HFFc6 (cell line): Measurements from ENCODE around the gene MAPK12. TPM values are rescaled to one million over a fixed set of nuclear protein-coding genes. Genes with fewer than 3 reads are reported as not detected.

Experiments used
- DNase-seq: peaks from one replicate; pipeline ENCODE4 v3.0.0-alpha.2; 2018
- H3K27ac Mint-ChIP-seq: 2 replicates; pipeline ENCODE4 v1.8.0; 2020; ENCODE audit warnings: mild to moderate bottlenecking, mixed read lengths
- H3K27me3 Mint-ChIP-seq: 2 replicates; pipeline ENCODE4 v1.8.0; 2021; ENCODE audit warnings: mild to moderate bottlenecking, moderate library complexity, mixed read lengths; ENCODE audit not compliant: insufficient read depth
- H3K36me3 Mint-ChIP-seq: 2 replicates; pipeline ENCODE4 v1.8.0; 2021; ENCODE audit warnings: low read depth, mixed read lengths
- H3K4me1 Mint-ChIP-seq: 2 replicates; pipeline ENCODE4 v1.8.0; 2020; ENCODE audit warnings: low read depth, mixed read lengths
- H3K4me3 Mint-ChIP-seq: 2 replicates; pipeline ENCODE4 v1.8.0; 2020; ENCODE audit warnings: mild to moderate bottlenecking, moderate library complexity, mixed read lengths
- H3K9me3 Mint-ChIP-seq: 2 replicates; pipeline ENCODE4 v1.8.0; 2020; ENCODE audit warnings: mild to moderate bottlenecking, mixed read lengths
- total RNA-seq, 6 experiments: library from RNA; stranded (reverse); fragmentation: NEBNext Ultra II Directional; extraction: Animal tissue kit (Norgen Biotek cat#: 25700); gene quantifications; 2 replicates in 1 of 6; 3 replicates in 5 of 6; pipeline ENCODE4 v1.2.3, GENCODE V29; 2021
- TF ChIP-seq, protein P1 (sequence below): fragments of 200-600 bp; sonication (generic); IDR thresholded peaks from 2 replicates; pipeline ENCODE4 v1.5.0; 2021; ENCODE audit warnings: antibody characterized with exemption, mild to moderate bottlenecking

MAPK12 gene
- total RNA-seq, 6 experiments from 2014 or later: 31.4 to 39.5 (median 34.1) TPM

DNA sequence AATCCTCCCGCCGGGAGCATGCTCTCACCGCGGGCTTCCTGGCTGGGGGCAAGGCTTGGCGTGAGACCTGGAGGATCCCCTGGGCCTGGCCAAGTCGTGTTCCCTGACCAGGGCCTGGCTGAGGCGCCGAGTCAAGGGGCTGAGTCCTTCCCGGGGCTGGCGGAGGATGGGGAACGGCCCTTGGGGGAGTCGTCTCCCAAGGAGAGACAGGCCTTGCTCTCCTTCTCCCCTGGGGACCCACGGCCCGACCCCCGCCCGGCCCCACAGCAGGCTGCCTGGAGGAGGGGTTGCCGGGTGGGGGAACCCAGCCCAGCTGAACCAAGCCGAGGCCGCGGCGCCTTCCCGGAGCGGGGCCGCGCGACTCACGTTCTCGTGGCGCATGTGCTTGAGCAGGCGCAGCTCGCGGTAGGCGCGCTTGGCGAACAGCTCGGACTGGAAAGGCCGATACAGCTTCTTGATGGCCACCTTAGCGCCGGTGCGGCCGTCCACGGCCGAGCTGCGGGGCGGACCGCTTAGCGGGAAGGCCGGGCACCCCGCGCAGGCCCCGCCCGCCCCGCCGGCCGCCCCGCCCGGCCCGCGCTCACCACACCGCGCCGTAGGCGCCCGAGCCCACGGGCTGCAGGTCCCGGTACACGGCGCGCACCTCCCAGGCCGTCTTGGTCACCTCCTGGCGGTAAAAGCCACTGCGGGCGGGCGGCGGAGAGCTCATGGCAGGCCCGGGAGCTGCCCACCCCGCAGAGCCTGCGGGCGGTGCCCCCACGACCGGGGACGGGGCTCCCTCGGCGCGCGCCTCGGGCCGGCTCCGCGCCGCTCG, 475 bp downstream of the MAPK12 start:
- peak overlapping the region; percentile 84 for H3K4me3 Mint-ChIP-seq
- peaks cover 8% of the 10 kb centered on the region for H3K4me1 Mint-ChIP-seq
- no peaks in the 10 kb centered on the region for H3K36me3 Mint-ChIP-seq
- peak overlapping the region; percentile 74 for H3K27ac Mint-ChIP-seq
- peak; percentile 49 for DNase-seq
- TF ChIP-seq, protein P1, sequence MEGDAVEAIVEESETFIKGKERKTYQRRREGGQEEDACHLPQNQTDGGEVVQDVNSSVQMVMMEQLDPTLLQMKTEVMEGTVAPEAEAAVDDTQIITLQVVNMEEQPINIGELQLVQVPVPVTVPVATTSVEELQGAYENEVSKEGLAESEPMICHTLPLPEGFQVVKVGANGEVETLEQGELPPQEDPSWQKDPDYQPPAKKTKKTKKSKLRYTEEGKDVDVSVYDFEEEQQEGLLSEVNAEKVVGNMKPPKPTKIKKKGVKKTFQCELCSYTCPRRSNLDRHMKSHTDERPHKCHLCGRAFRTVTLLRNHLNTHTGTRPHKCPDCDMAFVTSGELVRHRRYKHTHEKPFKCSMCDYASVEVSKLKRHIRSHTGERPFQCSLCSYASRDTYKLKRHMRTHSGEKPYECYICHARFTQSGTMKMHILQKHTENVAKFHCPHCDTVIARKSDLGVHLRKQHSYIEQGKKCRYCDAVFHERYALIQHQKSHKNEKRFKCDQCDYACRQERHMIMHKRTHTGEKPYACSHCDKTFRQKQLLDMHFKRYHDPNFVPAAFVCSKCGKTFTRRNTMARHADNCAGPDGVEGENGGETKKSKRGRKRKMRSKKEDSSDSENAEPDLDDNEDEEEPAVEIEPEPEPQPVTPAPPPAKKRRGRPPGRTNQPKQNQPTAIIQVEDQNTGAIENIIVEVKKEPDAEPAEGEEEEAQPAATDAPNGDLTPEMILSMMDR: no peak
- H3K9me3 Mint-ChIP-seq: no peaks in the 10 kb centered on the region
- peaks cover 2% of the 10 kb centered on the region for H3K27me3 Mint-ChIP-seq

DNA sequence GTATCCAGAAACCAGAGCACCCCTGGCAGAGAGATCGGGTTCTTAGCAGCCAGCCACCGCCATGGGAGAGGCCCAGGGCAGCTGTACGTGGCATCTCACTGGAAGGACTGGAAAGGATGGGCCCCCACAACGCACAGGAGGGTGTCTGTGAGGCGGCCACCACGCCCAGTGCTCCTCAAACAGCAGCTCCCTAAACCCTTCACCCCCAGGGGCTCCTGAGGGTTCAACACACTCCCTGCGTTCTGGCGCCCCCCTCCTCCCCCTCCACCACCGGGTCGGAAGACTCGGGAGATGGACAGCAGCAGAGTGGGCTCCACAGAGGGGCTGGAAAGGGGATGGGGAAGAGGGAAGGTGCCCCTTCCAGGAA, 1.1 kb downstream of the MAPK12 start:
- H3K9me3 Mint-ChIP-seq: no peaks in the 10 kb centered on the region
- peak overlapping the region; percentile 84 for H3K4me3 Mint-ChIP-seq
- no peak for DNase-seq
- H3K36me3 Mint-ChIP-seq: no peaks in the 10 kb centered on the region
- TF ChIP-seq, protein P1: no peak
- peak overlapping the region; percentile 74 for H3K27ac Mint-ChIP-seq
- H3K27me3 Mint-ChIP-seq: peaks cover 2% of the 10 kb centered on the region
- H3K4me1 Mint-ChIP-seq: peaks cover 8% of the 10 kb centered on the region

DNA sequence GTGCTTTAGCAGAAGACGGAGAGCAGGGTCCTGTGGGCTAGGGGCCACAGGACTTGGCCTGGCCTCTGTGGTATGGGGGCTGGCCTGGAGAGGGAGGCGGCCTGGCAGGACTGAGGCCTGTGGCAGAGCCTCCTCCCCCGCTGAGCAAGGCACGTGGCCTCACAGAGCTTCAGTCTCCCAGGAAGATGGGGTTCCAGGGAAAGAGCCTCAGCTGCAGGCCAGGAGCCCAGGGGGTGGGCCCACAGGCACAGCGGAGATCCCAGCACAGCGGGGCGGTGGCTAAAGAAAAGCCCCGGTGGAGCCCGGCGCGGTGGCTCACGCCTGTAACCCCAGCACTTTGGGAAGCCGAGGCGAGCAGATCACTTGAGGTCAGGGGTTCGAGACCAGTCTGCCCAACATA, 2.2 kb downstream of the MAPK12 start:
- Mint-ChIP-seq H3K27me3 (peaks cover 2% of the 10 kb centered on the region), H3K4me3 (peak overlapping the region; percentile 57), H3K9me3 (no peaks in the 10 kb centered on the region), H3K27ac (no peak overlapping the region), H3K36me3 (no peaks in the 10 kb centered on the region), H3K4me1 (peaks cover 8% of the 10 kb centered on the region)
- TF ChIP-seq, protein P1: no peak
- DNase-seq: no peak

DNA sequence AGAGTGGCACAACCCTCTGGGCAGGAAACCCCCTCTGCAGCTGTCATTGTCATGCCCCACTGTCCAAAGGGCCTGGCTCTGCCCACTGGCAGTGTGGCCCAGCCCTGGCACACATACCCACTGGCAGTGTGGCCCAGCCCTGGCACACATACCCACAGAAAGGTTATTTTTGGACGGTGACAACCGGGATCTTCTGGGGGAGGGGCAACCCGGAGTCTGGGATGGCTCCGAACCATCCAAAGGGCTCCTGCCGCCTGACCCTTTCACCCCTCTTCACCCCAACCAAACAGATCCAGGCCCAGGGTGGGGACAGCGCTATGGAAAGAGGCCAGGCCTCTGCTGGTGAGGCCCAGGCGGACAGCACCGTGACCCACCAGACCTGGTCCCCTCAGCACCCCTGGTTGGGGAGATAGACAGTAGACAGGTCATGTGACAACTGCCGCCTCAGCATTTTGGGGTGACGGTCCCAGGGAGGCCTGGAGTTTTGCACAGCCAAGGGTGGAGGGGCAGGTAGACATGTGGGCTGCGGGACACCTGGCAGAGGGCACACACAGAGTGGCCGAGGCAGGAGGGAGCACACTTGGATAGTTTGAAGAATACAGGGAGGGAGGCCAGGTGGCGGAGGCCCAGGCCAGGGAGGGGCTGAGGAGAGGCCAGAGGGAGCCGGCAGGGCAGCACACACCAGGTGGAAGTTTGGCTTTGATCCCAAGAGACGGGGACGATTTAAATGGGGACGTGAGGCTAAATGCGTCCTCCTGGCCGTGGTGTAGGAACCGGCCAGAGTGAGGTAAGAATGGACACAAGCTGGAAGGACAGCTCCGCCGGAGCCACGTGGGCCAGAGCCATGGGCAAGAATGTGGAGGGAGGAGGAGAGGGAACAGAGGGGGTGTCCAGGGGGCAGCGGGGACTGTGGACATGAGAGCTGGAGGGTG, 2.9 kb downstream of the MAPK12 start:
- H3K4me1 Mint-ChIP-seq: peaks cover 8% of the 10 kb centered on the region
- peaks cover 2% of the 10 kb centered on the region for H3K27me3 Mint-ChIP-seq
- DNase-seq: no peak

More for the DNA sequence above, 2.9 kb downstream of the MAPK12 start:
- H3K36me3 Mint-ChIP-seq: no peaks in the 10 kb centered on the region
- TF ChIP-seq, protein P1: no peak
- H3K27ac Mint-ChIP-seq: no peak overlapping the region
- H3K9me3 Mint-ChIP-seq: no peaks in the 10 kb centered on the region
- H3K4me3 Mint-ChIP-seq: peak overlapping the region; percentile 38; the same call in 1 of the 2 replicates
